Measurements from ENCODE around the gene FNIP2.

The FNIP2 gene

DNA sequence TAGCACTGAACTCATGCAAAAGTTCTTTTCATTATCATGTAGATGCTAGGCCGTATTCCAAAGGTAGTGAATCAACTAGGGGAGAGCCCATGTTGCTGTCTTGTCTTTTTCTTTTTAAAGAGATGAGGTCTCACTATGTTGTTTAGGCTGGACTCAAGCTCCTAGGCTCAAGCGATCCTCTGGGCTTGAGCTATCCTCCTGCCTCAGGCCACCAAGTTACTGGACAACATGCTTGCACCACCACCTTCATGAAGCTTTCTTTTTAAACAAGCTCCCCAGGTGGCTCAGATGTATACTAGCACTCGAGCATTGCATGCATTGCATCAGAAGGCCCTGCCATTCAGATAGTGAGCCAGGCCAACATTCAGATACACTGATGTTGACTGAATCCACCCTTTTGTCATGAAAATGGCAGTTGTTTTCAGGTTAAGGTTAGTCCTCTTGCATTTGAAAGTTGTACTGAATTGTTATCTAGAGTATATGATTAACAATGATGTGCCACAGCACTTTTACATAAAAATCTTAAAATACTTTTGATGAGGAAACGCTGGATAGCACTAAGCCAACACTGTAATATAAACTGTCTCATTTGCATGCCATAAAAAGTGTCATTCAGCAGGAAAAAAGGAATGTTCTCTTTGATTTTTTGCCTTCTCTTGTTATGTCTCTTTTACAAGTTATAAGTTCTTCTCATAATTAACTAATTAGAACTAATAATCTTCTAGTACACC is 76.7 kb downstream of the FNIP2 start:
- DNase-seq: no peak

DNA sequence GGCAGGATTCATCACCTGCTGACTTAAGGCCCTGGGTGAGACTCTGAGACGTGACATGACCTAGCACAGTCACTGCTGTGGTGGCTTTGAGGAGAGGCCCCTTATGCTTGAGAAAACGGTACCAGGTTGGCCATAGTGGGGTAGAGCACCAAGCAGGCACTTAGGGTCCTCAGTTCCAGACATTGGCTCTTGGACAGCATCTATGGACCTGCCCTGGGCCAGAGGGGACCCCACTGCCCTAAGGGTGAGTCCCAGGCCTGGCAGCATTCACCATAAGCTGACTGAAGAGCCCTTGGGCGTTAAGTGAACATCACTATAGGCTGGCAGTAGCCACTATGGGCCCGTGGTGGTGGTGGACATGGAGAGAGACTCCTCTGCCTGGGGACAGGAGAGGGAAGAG is 78.7 kb downstream of the FNIP2 start:
- no peak for DNase-seq

DNA sequence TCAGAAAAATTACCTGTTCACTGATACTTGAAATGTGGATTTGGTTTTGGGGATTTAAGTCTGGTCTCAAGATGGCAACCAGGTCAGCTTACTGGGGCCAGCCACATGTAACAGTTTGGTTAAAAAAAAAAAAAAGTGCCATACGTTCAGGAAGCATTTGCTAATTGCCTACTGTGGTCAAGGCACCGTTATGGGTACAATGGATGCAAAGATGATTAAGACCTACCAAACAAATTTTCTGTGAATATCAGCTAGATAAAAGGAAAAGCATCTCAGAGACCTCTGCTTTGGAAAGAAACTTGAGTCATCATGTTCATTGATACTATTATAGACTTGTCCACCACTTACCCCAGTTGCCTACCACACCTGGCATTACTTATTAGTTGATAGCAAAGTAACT is 80.9 kb downstream of the FNIP2 start:
- no peak for DNase-seq

DNA sequence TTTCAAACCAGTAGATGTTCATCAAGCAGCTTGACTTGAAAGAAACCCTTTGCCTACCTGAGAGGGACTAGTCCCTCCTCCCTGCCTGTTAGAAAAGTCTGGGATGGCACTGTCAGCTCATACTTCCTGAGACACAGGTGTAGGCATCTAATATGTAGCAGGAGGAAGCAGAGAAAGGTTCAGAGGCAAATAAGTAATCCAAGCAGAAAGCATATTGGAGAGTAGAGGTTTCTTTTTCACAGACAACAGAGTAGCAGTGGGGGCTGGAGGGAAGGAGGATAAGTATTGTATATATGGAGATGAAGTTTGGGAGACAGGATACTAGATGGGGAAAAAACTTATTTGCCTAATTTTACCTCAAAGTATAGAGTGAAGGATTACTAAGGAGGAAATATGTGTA is 81.5 kb downstream of the FNIP2 start:
- DNase-seq: no peak

DNA sequence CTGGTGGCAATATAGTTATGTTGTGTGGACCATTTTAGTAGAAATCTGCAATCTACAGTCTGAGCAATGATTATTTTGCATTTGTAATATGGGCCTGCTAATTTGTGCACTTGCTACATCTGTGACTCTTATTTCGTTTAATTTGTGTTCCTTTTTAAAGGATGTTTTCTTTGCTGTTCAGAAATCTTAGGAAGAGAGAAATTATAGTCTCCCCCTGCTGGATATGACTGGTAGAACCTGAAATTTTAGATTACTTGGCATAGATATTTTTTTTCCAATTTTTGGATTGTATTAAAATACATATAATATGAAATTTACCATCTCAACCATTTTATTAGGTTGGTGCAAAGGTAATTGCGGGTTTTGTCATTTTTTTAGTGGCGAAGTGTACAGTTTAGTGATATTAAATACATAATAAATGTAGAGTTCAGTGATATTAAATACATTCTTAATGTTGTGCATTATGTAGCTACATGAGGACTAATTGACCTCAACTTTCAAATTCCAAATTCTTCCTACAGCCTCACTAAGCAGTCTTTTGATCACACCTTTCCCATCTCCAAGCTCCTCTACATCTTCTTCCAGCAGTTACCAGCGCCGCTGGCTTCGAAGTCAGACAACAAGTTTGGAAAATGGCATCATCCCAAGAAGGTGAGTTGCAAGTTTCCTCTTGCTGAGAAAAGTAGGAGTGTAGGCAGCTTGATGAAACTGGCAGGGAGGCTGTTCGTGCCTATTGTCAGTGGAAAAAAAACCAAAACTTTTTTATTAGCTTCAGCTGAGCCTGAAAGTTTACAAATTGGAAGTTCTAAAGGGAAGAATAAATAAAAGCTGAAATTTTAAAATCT is 82.2 kb downstream of the FNIP2 start:
- no peak for DNase-seq

DNA sequence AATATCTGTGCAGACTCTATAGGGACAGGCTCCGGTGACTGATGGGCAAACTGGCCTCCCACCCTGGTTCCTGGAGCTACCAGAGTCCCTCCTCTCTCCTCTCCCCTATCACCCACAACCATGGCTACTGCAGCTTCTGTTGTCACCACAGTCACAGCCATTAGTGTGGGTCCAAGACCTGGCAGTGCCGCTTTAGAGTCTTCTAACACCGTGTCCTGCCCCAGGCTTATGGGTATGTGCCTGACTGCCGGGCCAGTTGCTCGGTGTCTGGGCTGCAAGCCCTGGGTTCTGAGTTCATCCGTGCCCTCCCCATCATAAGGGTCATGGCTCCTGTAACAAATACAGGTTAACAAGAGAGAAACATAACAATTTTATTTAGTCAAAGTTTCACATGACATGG is 85.4 kb downstream of the FNIP2 start:
- DNase-seq: no peak

DNA sequence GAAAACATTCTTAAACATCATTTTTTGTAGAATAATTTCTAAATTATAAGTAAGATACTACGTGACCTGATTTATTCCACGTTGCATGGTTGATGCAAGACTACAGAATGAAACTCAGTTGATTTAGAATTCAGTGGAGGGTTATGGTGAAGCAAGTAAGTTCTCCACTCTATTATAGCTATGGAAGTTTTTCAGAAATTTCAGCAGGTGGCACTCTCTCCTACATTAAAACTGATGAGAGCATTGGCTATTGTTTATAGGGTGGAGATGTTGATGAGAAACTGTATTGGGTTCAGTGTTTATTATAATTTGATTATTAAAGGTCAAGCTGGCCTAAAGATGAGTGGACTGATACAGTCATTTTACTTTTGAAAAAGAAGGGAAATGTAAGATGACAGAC is 88.0 kb downstream of the FNIP2 start:
- no peak for DNase-seq

DNA sequence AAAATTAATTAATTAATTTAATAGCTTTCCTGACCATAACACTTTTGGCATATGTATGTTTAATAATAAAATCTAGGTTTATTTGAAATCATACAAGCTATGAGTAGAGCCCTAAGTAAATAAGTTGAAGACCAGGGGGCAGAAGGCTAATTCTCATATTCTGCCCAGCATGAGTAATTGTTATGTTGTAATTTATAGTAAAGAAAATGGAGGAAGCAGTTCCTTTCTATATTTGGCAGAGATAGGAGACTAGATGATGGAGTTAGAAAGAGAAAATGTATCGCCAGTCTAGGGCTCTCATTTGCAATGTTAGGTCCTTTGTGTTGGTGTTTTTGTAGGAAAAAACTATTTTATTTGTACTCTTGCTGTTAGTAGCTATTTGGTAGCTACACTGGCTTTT is 89.1 kb downstream of the FNIP2 start:
- no peak for DNase-seq

DNA sequence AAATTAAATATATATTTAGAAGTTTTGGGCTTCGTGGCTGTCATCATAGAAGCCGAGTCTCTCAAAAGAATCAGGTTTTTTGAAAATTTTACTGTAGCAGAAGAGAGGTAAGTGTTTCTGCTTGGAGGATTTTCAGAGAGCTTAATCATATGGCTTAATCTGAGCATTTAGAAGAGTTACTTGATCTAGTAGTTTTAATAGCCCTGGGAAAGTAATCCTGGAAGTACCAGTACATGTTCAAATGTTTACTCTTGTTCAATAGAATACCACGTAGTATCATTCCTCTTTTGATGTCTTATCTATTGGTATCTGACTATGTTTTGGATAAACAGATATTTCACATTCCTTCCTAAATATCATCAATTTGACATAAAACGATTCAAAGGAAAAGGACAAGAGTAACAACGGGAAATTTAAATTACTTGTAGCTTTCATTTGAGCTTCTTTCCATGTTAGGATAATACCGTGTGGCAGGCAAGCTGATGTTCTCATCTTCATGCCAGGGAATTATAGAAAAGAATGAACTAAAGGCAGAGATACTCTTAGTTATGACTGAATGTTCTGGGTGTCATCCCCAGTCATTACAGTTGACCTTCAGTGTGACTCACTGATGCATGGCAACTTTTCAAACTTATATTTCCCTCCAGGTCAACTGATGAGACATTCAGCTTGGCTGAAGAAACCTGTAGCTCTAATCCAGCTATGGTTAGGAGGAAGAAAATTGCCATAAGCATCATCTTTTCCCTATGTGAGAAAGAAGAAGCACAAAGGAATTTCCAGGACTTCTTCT is 89.8 kb downstream of the FNIP2 start:
- no peak for DNase-seq

DNA sequence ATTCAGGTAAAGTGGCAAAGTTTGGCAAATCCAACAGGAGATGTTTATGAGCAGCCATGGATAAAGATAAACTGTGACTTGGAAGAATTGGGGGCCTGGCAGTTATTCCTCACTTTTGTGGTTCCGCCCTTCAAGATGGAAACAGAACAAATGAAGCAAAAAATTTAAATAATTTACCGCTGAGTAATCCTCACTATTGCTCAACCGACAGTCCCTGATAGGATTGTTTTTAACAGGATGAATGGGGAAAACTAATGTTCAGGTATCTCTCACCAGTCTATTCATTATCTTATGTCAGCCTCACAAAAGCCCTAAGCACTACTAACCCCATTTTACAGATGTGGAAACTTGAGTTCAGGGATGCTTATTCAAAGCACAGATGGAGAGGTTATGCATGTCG is 90.8 kb downstream of the FNIP2 start:
- DNase-seq: no peak

DNA sequence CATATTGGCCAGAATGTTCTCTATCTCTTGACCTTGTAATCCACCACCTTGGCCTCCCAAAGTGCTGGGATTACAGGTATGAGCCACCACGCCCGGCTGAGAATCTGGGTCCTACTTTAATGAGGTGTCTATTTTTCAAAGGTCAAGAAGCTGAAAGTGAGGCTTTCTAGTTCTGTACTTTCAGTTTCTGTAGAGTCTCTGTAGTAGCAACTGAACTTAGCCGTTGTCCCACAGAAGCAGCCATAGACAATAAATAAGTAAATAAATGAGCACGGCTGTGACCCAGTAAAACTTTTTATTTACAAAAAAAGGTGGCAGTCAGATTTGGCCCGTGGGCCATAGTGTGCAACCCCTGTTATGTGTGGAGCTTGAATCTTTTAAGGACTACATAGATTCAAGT is 92.0 kb downstream of the FNIP2 start:
- no peak for DNase-seq

DNA sequence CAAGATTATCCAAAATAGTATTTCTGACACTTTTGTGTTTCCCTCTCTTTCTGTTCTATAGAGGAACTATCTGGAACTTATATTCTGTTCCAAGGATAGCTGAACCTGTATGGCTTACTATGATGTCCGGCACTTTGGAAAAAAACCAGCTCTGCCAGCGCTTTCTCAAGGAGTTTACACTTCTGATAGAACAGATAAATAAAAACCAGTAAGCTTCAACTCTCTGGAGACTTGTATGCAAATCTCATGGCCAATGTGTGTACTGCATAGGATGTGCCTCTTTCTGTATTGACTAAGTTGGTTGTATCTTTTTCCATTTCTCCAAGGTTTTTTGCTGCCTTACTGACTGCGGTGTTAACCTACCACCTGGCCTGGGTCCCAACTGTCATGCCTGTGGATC is 92.5 kb downstream of the FNIP2 start:
- no peak for DNase-seq

DNA sequence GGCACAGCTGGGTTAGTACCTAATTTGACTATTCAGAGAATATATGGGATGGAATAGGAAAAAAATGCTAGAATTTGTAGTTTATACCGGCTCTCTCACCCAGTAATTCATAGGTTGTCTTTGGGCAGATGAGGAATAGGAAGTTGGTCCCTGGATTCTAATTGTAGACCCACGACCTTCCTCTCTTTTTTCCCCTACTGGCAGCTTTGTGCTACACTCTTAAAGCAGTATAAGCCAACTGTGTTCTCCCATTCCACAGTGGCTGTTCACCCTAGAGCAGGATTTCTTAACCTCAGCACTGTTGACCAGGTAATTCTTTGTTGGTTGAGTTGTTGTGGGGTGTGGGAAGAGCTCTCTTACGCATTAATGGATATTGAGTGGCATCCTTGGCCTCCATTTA is 92.9 kb downstream of the FNIP2 start:
- DNase-seq: no peak

DNA sequence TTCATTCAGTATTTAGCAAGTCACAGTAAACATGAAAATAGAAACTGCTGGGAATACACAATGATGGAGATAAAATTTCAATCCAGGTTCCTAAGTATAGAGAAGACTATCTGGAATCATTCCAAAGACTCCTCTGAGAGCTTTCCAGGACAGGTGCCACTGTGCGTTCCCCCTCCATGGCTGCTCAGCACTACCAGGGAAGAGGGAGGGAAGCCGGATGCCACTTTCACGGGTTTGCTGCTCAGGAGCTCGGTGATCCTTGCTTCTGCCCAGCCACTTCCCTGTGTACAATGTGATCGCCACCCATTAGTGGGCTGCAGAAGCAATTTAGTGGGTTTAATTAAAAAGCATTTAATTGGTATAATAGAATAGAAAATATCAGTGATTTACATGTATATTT is 94.5 kb downstream of the FNIP2 start:
- peak; percentile 44 for DNase-seq

DNA sequence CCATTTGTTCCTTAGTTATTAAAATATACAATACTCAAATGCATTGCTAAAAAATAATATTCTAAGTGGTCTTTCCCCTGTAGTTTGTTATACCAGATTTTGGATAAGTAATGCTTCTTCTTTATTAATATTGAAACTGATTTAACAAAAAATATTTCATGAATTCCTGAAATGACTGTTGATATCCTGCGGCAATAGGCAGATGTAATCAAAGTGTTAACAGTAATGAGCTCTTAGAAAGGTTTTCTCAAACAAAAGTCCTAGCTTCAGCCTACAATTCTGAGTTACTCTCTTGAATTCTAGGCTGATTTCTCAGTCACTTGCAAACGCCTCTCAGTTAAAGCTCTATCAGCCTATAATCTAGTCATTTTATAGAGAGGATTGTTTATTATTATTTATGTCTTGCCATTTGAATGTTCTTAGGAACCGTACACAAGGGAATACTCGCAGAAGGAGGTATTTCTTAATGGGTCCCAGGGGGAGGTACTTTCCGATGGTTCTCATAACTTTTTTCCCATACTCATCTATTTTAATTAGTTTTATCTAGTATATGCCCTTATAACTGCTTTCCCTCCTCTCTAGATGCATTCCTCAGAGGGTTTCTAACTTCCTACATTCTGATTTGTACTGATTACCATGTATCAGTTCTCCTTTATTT is 96.8 kb downstream of the FNIP2 start:
- no peak for DNase-seq

DNA sequence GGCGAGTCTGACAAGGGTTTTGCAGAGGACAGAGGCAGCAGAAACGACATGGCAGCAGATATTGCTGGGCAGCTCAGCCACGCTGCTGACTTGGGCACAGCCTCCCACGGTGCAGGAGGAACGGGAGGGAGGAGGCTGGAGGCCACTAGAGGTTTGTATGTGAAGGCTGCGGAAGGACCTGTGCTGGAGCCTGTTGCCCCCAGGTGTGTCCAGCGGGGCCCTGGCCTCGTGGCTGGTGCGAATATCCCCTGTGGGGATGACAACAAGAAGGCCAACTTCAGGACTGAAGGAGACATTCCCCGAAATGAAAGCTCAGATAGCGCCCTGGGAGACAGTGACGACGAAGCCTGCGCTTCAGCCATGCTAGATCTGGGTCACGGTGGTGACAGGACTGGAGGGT is 100.2 kb downstream of the FNIP2 start:
- no peak for DNase-seq

DNA sequence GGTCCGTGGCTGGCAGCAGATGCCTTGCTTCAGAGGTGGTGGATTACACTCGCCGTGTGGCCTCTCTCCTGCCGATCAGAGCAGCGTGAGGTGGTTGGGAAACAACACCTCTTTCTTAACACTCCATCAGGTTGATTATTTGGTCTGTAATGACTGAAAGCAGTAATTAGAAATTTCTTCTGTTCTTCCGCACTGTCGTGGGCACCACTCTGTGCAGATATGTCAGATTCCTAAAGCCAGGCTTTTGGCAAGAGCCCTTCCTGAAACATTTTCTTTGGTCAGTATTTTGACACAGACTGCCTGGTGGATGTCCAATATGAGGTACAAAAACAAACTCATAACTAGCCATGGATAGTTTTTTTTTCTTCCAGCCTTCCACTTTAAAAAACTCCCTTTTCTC is 100.9 kb downstream of the FNIP2 start:
- DNase-seq: no peak

DNA sequence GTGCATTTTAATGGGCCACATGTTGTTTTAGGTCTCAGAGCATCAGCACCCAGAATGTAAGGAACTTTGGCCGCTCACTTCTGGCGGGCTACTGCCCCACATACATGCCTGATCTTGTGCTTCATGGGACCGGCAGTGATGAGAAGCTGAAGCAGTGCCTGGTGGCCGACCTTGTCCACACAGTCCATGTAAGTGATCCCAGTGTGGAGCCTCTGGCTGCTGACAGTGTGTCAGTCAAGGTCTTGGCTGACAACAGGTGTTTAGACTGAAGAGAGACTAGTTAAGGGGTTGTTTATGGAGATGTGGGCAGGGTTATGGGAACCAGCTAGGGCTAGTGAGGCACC is 101.4 kb downstream of the FNIP2 start:
- DNase-seq: no peak

DNA sequence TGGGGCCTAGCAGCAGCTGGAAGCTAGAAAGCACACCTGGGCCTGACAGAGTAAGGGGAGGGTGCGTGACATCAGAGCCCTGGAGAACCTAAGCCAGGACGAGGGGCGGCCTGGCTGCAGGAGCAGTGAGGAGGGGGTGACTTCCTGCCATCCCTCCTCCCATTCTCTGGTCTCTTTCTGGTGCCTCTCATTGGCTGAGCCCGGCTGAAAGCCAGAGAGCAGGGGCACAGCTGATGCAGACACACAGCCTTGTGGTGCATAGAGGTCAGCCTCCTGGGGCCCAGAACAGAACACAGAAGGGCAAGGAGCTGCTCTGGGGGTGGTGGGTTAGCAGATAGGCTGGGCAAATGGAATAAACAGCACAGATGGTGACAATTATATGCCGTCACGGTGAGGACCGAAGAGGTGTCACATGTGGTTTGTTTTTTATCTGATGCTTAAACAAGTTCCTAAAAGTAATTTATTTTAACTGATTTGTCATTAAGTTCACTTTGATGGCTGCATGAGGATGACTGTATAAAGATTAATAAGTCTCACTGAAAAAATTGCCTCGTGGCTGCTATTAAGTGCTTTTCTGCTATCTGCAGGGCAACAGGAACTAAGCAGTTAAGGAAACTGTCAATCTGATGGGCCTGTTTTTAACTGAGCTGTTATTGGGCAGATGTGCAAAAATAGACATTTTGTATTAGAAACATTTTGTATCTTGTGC is 102.0 kb downstream of the FNIP2 start:
- DNase-seq: no peak

DNA sequence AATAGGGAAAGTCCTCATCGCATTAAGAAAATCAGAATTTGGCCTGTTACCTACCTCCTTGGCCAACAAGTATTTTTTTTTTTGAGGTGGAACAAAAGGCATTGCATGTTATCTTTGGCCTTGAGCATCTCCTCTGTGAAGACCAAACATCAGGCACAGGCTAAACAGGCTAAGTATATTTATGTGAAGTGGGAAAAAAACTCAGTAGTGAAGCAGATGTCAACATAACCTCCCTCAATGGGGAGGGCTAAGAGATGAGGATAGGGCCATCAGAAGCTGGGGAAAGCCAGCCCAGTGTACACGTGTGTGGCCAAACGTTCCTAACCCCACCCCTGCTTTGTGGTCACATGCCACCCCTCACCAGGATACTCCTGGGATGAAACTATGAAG is 102.5 kb downstream of the FNIP2 start:
- DNase-seq: no peak

DNA sequence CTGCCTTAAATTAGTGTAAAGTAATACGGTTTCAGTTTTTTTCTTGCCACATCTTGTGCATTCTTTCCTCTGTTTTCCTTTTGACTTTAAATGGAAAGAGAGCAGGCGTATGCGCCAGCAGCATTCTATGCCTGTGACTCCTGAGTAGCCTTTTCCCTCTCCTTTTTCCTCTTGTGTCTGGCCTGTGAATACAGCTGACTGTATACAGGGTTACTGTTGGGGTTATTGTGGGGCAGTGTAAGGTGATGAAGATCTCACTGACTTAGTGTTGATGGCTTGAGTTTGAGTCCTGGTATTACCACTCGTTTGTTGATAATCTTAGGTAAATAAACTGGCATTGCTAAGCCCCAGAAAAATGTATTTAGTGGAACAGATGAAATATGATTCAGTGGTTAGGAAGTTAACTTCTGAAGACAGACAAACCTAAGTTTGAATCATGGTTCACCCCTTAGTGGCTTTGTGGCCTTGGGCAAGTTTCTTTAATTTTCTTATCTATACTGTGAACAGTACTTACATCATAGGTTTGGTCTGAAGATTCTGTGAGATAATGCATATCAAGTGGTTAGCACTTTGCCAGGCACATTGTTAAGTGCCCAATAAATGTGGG is 105.1 kb downstream of the FNIP2 start:
- DNase-seq: no peak

DNA sequence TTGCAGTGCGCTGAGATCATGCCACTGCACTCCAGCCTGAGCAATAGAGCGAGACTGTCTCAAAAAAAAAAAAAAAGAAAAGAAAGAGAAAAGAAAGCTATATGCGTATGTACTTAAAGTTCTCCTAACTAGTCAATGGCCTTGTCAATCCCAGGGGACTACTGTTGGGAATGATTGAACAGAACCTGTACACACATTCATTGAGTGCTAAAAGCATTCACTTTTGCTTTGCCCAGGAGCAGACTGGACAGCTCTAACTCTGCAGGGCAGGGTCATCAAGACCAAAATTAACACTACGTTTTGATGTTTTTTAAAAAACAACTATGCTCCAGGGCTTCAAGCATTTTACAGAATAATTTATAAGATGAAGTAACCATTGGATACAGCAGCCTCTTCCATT is 106.2 kb downstream of the FNIP2 start:
- no peak for DNase-seq

Measured in NCI-H1092 (cell line).